ENCODE results near the gene HSD3B7. TPM values are rescaled to one million over a fixed set of nuclear protein-coding genes. Genes with fewer than 3 reads are reported as not detected.

The HSD3B7 gene
- total and polyA plus RNA-seq, 2 of the 8 experiments (the other 6 are each of a cell fraction or from before 2014, with no cell fraction given) = 2.9 to 6.6 TPM

- TF ChIP-seq EZH2 (IDR thresholded peaks at IDR 0.05; ENCODE audit: low read depth, low read length, severe bottlenecking) (no peak), TAF7 (optimal IDR thresholded peaks at IDR 0.05; ENCODE audit: borderline replicate concordance, low read depth, low read length) (no peak), MAFK (IDR thresholded peaks at IDR 0.05; ENCODE audit: low read depth, low read length) (no peak), BRCA1 (IDR thresholded peaks at IDR 0.05; ENCODE audit: low read depth, low read length) (no peak), TAF1 (IDR thresholded peaks at IDR 0.05; ENCODE audit: low read depth, low read length) (no peak)
Measured at GRCh38 chr16:31025339-31025738, 40.3 kb downstream of the HSD3B7 start (continued).

Data from H1 (cell line).